DOHH2 (cell line): Measurements from ENCODE around the gene DEAF1.

ENCODE experiments used
- CTCF ChIP-seq: fragments of 200-600 bp; sonication (generic); IDR thresholded peaks from one replicate; pipeline ENCODE4 v1.5.1; 2014; ENCODE audit warnings: antibody characterized with exemption, mild to moderate bottlenecking, low read depth, low read length; ENCODE audit not compliant: poor library complexity, severe bottlenecking
- EZH2phosphoT487 ChIP-seq: fragments of 200-600 bp; sonication (generic); IDR thresholded peaks from 2 replicates; pipeline ENCODE4 v1.6.1; 2017; ENCODE audit warnings: borderline replicate concordance, mild to moderate bottlenecking, antibody characterized with exemption, low read length, moderate library complexity, mixed read lengths

- no peak for TF ChIP-seq EZH2phosphoT487
- no peak for TF ChIP-seq CTCF
These were observed 39.8 kb downstream of the DEAF1 start for GRCh38 chr11:655036-655726.
